Suprapubic skin (tissue), 4 donors: ENCODE data around the gene IQCK.

Source experiments
- EP300 ChIP-seq: sonication (generic); formaldehyde crosslinking; IDR thresholded peaks from one replicate; pipeline ENCODE4 v1.6.1; 2017; ENCODE audit warnings: antibody characterized with exemption
- POLR2A ChIP-seq, 2 donors: fragments of 450-650 bp; IDR thresholded peaks; one replicate each; pipeline ENCODE4 v1.6.1; 2017; ENCODE audit warnings: antibody characterized with exemption in 2 of 2, mild to moderate bottlenecking in 2 of 2, moderate library complexity in 2 of 2
- POLR2AphosphoS5 ChIP-seq, 3 donors: sonication (generic); formaldehyde crosslinking; IDR thresholded peaks; one replicate each; pipeline ENCODE4 v1.6.1; 2017; ENCODE audit warnings: antibody characterized with exemption in 3 of 3
- TF ChIP-seq, protein P1 (sequence below), 2 donors: fragments of 200-600 bp in 1 of 2; fragments of 450-650 bp in 1 of 2; sonication (generic) in 1 of 2; IDR thresholded peaks; one replicate each; pipeline ENCODE4 v1.5.1; 2016 to 2019; ENCODE audit warnings: antibody characterized with exemption in 2 of 2, mild to moderate bottlenecking in 1 of 2, moderate library complexity in 1 of 2

DNA sequence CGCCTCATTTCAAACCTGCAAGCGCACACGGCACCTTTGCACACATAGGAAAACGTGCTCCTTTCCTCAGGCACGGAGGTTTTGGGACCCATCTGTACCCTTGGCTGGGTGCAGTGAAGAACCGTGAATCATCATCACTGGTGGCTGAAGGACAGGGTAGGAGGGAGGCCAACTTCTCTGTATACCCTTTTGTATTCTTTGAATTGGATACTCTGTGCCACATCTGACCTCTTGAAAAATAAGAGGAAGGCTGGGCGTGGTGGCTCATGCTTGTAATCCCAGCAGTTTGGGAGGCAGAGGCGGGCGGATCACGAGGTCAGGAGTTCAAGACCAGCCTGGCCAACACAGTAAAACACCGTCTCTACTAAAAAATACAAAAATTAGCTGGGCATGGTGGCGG is 154.9 kb downstream of the IQCK start:
- TF ChIP-seq, protein P1, sequence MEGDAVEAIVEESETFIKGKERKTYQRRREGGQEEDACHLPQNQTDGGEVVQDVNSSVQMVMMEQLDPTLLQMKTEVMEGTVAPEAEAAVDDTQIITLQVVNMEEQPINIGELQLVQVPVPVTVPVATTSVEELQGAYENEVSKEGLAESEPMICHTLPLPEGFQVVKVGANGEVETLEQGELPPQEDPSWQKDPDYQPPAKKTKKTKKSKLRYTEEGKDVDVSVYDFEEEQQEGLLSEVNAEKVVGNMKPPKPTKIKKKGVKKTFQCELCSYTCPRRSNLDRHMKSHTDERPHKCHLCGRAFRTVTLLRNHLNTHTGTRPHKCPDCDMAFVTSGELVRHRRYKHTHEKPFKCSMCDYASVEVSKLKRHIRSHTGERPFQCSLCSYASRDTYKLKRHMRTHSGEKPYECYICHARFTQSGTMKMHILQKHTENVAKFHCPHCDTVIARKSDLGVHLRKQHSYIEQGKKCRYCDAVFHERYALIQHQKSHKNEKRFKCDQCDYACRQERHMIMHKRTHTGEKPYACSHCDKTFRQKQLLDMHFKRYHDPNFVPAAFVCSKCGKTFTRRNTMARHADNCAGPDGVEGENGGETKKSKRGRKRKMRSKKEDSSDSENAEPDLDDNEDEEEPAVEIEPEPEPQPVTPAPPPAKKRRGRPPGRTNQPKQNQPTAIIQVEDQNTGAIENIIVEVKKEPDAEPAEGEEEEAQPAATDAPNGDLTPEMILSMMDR (IDR thresholded peaks at IDR 0.05), result no peak
- TF ChIP-seq POLR2AphosphoS5 (IDR thresholded peaks at IDR 0.05), result no peak
- TF ChIP-seq POLR2A (IDR thresholded peaks at IDR 0.05), result no peak
- no peak for TF ChIP-seq EP300
